Anterior cingulate cortex (tissue), 58 donors: ENCODE data around the gene VGLL3.
A peak's percentile ranks its signal among the peaks of the same experiment; 100 is the strongest.
"Not testable (repeated sequence)": the region's sequence is repeated elsewhere in the genome, so short reads cannot be mapped to it uniquely, and the experiment has no call there.

ENCODE experiments used
- DNase-seq, 58 donors: peaks; one replicate each; lab custom pipeline; 2025; lab: John Stamatoyannopoulos, UW

Gene VGLL3

DNA sequence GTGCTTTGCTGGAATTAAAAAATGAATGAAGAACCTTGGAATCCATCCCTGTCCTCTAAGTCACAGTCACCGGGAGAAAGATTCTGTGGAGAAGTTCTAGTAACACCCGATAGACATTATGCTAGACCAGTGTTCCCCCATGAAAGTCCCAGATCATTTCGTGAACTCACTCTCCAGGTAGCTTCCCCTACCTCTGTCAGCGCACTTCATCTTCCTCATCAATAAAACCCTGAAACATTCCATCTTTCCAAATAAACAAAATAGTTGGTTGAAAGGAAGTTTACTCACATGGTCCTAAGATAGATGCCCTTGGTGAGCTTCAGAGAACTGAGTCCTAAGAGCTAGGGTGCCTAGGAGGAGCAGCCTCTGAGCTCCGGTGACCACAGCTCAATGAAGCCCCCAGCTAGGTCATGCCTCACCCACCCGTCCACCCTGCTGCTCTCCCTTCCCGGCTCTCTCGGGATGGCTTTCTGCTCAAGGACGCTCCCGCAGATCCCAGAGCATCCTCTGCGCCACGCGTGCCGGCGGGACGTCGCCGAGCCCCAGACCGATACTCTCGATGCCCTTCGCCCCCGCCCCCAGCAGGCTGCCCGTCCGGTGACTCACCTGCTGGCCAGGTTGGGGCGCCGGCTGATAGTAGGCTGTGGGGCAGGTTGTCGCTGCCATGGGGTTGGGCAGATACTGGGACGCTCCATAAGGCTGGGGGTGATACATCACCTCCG is 776 bp downstream of the VGLL3 start:
- DNase-seq = peak in 1 of 58 donors; percentile 14

DNA sequence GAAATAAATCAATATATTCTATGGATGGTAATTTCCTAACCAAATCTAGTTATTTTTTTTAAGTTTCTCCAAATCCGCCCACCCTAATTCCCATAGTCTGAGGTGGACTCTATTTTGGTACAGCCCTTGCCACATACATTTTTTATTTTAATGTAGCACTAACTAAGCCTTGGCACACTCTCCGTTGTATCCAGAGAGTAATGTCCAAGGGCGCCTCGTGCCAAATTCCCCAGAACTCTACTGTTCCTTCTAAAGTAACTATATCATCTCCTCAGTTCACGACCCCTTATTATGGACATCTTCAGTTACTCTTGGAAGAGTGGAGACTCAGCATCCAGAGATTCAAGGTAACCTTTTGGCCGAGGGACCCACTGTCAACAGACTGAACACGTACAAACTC is 1.3 kb downstream of the VGLL3 start:
- DNase-seq = no peak

DNA sequence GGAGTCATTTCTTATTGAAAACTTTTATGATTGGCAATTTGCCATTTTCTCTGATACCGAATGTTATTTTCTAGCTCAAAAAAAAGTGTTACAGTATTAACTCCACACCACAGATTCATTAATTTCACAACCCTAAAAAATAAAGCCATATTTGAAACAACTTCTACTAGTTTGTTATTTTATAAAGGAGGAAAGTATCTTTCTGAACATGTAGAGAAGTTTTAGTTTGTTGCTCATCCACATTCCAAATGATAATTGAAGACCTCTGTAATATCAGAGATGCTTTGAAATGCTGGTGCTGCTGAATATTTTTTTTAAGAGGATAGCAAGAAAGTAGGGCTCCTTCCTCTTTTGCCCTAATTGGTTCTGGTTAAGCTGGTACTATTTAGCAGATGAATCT is 1.9 kb downstream of the VGLL3 start:
- no peak for DNase-seq

DNA sequence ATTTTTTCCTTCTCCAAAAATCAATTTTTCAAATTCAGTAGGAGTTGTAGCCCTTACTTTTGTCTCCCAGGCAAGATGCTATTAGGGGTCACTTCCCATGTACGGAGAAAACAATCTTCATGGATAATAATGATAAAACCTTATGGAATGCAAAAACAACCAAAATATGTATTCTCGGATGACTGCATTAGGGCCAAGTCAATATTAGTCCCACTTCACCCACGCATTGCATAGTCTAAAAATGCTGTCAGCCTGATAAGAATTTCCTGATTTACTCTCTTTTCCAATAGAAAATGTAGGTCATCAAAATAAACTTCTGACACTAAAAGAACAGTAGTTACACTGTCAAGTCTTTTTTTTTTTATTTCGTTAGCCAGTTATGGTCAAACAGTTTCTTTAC is 2.7 kb downstream of the VGLL3 start:
- DNase-seq = no peak

GRCh38 chr3:86987421-86987715 is 3.6 kb downstream of the VGLL3 start:
- no peak for DNase-seq

DNA sequence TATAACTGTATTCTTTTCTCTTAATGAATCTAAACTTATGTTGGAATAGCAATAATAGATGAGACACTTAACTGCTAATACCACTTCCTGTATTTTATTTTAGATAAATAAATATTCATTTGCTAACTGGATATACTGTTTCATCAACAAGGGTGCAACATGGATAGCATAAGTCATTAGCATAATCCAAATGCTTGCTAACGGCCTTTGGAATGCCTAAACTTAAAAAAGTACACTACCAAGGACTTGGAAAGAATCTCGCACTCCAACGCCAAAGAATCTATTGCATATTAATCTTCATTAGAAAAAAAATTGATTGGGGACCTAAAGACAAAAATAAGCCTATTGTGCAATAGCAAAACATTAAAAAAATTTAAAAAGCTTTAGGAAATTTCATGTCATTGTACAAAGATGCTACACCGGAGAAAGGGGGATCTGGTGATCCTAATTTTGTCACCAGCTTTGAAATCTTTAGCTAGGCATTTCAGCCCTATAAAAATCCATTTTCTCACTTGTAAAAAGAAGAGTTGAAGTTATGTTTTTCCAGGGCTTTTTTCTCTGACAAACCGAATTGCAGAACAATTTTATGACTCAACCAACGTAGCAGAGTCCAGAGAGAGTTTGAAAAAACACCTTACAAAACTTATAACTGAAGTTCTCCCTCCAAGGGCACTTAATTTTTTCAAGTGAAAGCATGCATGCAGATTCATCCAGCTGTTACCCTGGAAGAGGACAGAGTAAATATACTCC is 4.1 kb downstream of the VGLL3 start:
- DNase-seq = no peak

DNA sequence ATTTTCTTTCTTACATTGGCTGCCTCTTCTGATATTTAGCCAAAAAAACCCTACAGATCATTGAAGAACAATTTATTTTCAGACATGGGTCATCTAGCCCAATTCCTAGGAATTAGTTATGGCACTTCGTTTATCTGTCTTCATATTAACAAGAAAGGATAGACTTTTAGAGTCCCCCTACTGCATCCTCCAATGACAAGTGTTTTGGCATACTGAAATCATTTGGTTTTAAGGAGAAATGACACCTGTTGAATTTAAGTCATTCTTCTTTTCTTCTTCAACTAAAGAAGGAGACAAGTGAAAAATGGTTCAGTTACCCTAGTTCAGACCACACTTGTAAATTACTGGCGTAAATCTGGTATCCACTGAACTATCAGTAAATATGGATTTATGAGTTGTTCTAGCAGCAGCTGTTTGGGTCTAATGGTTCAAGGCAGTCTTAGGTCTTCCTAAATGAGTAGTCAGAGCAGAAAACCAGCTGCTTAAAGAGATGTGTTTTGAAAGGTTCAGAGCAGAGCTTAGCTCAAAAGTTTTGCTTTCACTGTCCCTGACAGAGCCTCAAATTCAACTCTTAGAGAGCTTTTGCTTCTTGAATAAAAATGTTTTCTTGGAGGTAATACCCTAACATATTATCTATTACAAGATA is 5.6 kb downstream of the VGLL3 start:
- DNase-seq = no peak

DNA sequence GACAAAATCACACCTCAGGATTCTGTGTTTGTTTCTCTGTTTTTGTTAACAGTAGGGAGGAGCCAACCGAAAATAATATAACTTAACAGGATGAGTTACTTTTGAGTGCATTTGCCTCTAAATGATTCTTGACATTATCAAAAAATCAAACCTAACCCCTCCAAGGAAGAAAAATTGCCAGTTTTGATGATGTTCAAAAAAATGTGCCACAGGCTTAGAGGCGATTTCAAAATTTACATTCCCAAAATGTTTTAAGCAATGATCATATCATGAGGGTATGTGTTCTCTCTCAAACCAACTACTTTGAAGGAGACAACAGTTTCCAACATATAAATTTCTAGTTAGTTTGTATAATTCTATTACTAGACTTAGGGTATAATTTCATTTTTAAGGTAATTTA is 6.7 kb downstream of the VGLL3 start:
- DNase-seq = no peak

DNA sequence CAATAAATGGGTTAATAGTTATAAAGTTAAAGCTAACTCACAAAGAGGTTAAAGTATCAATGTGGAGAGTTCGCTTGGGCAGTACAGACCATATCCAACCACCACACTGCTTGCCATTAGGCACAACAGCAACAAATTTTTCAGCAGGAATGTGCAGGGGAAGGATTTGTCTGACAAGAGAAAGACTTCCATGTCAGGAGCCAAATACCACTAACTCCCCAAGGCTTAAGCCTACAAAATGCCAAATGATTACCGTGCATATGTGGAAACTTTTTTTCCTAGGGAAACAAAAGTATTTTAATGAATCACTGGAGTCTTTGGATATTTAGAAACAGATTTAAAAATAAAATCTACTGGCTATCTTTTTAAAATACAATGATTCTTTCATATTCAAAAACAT is 8.1 kb downstream of the VGLL3 start:
- DNase-seq = no peak

DNA sequence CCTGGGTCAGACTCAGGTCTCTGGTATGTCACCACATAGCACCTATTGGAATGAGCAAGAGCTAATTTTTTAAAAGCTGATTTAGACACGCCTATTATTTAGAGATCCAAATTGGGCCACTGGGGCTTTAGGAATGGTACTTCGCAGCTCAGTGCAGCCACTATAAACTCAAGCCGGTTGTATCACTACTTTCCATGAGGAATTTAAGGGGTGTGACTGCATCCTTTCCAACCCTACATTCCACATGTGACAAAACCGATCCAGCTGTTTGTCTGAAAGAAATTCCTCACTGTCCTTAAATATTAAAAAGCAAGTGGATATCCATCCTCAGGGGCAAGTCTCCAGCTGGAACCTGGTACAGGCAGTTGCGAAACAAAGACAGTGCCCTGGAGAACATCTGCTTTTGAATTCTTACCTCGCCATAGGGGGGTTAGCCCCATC is 12.8 kb downstream of the VGLL3 start:
- no peak for DNase-seq

DNA sequence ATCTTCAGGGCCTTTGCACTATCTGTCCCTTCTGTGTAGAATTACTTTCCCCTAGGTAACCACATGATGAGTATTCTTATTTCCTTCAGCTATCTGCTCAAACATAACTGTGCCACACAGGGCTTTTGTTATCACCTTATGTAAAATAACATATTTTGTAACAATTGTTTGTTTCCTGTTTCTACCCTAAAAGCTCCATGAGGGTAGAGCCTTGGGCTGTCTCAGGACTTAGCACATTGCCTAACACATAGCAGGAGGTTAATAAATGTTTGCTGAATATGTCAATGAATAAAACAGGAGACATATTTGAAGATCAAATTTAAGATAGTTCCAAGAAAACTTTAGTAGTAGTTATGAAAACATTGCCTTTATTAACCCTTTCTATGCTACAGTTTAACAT is 14.7 kb downstream of the VGLL3 start:
- DNase-seq = no peak

- DNase-seq = not testable (repeated sequence)
These were observed 16.8 kb downstream of the VGLL3 start for GRCh38 chr3:86974177-86974576.

- no peak for DNase-seq
These were observed 17.5 kb downstream of the VGLL3 start for GRCh38 chr3:86973440-86973839.

DNA sequence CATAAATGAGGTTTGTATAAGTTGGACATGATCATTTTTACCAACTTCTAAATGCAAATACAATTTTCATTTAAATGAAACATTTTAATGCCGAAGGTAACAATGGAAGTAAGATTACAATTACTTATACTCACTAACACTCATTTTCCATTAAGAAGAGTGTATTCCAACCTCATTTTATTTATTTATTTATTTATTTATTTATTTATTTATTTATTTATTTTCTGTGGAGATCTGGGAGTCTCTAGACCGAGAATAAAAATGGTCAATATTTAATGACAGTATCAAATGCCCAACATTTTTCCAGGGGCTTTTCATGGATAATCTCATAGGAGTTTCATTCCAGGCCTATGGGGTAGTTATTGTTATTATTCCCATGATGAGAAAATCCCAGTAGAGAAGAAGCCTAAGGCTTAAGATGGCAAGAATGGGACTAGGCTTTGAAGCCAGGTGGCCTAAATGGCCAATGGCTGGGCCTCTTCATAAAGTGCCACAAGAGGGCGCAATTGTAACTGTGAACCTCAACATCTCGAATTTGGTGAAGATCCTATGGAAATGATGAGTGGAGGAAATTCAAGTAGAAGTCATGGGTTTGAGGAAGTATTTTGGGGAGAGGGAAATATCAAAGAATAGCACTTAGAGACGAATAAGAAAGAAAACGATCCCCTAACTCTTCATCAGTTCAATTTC is 21.3 kb downstream of the VGLL3 start:
- no peak for DNase-seq

GRCh38 chr3:86968244-86968932 is 22.6 kb downstream of the VGLL3 start:
- no peak for DNase-seq

DNA sequence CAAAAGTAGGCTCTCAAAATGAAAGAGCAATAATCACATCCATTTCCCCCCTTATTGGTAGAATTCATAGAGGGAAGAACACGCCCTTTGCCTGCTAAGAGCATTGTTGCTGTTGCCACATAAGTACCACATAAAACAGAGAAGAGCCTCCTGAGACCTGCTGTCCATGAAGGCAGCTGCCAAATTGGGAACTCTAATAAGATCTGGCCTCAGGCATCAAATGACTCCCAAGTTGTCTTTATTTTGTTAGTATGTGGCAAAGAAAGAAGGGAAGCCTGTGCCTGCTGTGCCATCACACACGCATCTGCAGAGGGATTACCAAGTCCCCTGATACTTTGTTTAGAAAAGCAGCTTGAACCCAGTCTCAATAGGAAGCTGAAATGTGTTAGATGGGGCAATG is 23.9 kb downstream of the VGLL3 start:
- DNase-seq = no peak

DNA sequence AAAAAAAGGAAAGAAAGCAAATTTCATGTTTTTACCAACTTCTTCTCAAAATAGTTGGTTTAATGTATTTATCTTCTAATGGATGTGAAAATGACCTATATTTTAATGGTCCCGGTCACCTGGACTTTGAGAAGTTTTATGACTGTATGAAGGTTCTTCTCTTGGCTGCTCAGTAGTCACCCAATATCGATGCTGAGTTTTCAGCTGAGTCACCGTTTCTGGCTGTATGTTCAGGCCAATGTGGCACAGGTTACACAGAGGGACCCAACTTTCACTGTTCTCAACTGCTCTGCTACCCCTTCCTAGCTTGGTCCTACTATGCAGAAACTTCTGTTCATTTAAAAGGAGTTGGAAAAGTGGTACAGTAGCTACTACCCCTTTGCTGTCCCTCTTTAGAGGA is 25.8 kb downstream of the VGLL3 start:
- DNase-seq = no peak

DNA sequence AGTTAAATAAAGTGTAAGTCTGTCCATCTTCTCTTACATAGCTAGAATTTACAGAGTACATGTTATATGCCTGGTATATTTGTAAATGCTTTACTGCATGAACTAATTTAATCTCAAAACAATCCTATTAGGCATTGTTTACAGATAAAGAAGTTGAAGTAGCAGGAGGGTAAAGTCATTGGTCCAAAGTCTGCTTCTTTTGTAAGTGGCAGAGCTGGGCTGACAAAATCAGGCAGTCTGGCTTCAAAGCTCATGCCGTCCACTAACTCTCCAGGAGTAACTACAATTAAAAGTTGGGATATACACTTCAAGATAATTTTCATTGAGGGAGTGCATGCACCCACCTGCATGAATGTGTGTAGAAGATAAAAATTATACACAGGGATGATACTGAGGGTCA is 27.3 kb downstream of the VGLL3 start:
- DNase-seq = no peak

GRCh38 chr3:86961297-86961696 is 29.7 kb downstream of the VGLL3 start:
- DNase-seq = no peak

GRCh38 chr3:86960550-86960949 is 30.4 kb downstream of the VGLL3 start:
- DNase-seq = no peak

GRCh38 chr3:86958534-86958933 is 32.4 kb downstream of the VGLL3 start:
- DNase-seq = no peak
